Ovary (tissue), 9 donors: ENCODE data around the gene ALK. TPM values are rescaled to one million over a fixed set of nuclear protein-coding genes. Genes with fewer than 3 reads are reported as not detected.

Source experiments
- DNase-seq, 5 donors: peaks; one replicate each; pipeline ENCODE4 v3.0.0-alpha.2; 2019 to 2020
- H3K27ac ChIP-seq, 2 donors: fragments of 200-600 bp; one replicate each; pipeline versions ENCODE4 v1.5.1 to v1.8.0; 2019 to 2022
- H3K27me3 ChIP-seq: fragments of 200-600 bp; one replicate; pipeline ENCODE4 v1.8.0; 2022
- H3K36me3 ChIP-seq: fragments of 200-600 bp; sonication (generic); one replicate; pipeline ENCODE4 v1.5.1; 2019
- H3K4me1 ChIP-seq: one replicate; pipeline ENCODE4 v1.8.1; 2013; ENCODE audit warnings: mild to moderate bottlenecking, moderate library complexity; ENCODE audit not compliant: insufficient read depth
- H3K4me3 ChIP-seq: fragments of 200-600 bp; sonication (generic); one replicate; pipeline ENCODE4 v1.5.1; 2017
- H3K9me3 ChIP-seq, 2 donors: fragments of 200-600 bp in 1 of 2; sonication (generic) in 1 of 2; one replicate each; pipeline versions ENCODE4 v1.5.1 to v1.8.1; 2013 to 2019; ENCODE audit warnings: mild to moderate bottlenecking in 1 of 2, moderate library complexity in 1 of 2
- CTCF ChIP-seq, 3 donors: fragments of 450-650 bp in 2 of 3; fragments of 200-600 bp in 1 of 3; IDR thresholded peaks; one replicate each; pipeline versions ENCODE4 v1.5.1 to v1.8.0; 2016 to 2022; ENCODE audit warnings: antibody characterized with exemption in 3 of 3, mild to moderate bottlenecking in 1 of 3
- EP300 ChIP-seq: sonication (generic); formaldehyde crosslinking; IDR thresholded peaks from one replicate; pipeline ENCODE4 v1.6.1; 2017; ENCODE audit warnings: antibody characterized with exemption
- POLR2A ChIP-seq: fragments of 450-650 bp; IDR thresholded peaks from one replicate; pipeline ENCODE4 v1.6.1; 2017; ENCODE audit warnings: antibody characterized with exemption, mild to moderate bottlenecking, moderate library complexity
- WGBS, 3 donors: extraction: QIAGEN DNeasy Blood & Tissue Kit in 1 of 3; methylation state at CpG; one replicate each; pipeline versions ENCODE4 v1.1.5 to v1.1.7; 2013 to 2017; 5-methylcytosine and 5-hydroxymethylcytosine counted together
- intact Hi-C, 4 donors: fragments of 100-400 bp; cut with DNase I; formaldehyde crosslinking; loops; one replicate each; pipeline versions ENCODE4 v1.11.0 to v1.15.1; 2022 to 2023
- polyA plus RNA-seq, 2 donors: library from polyadenylated mRNA; stranded (reverse); fragments of 200-250 nt in 1 of 2; fragments of 350-450 nt in 1 of 2; fragmentation: Illumina TruSeq in 1 of 2; extraction: RNeasy Lipid Tissue Mini Kit (QIAGEN cat#74804) in 1 of 2; gene quantifications; one replicate each; pipeline ENCODE4 v1.2.3, GENCODE V29; 2013 to 2014
- total RNA-seq, 7 donors: library from RNA; depleted of rRNA in 2 of 7; stranded (reverse); fragments of >200 nt in 2 of 7; fragmentation: NEBNext Ultra II Directional in 3 of 7; extraction: Animal tissue kit (Norgen Biotek cat#: 25700) in 3 of 7; gene quantifications; one replicate each; pipeline versions ENCODE4 v1.1.0 to v1.2.4, GENCODE V29; 2016 to 2023
- donor health status: DM: no; HTN: no; CAD: no; lungs with moderate emphysema.
- donor health status: DM: no; HTN: no; CAD: no.
- donor health status: Bipolar disorder and iron deficiency.
- donor health status: DM: yes; HTN: yes; CAD: no.
- donor health status: DM: no; HTN: no; CAD: no.
- donor health status: DM: yes; HTN: yes; CAD: no.

Gene ALK
- total and polyA plus RNA-seq, 9 donors, result 0.05 to 1.7 (median 0.23) TPM; not detected in 1

GRCh38 chr2:29850794-29851193, 70.6 kb downstream of the ALK start:
- H3K4me3 ChIP-seq, result no peak overlapping the region
- intact Hi-C loops, result no loop called here
- no peaks in the 10 kb centered on the region for H3K27me3 ChIP-seq
- no peak for DNase-seq
- TF ChIP-seq CTCF (IDR thresholded peaks at IDR 0.05) (no peak), EP300 (no peak), POLR2A (no peak)
- WGBS, 3 donors, result 83 to 90% (median 87%) methylated on average over 7 of the region's 7 CpGs
- no peaks in the 10 kb centered on the region for H3K9me3 ChIP-seq
- H3K4me1 ChIP-seq, result no peaks in the 10 kb centered on the region
- no peaks in the 10 kb centered on the region for H3K36me3 ChIP-seq
- no peak overlapping the region for H3K27ac ChIP-seq

GRCh38 chr2:29848566-29849310, 72.6 kb downstream of the ALK start:
- Histone ChIP-seq H3K9me3 (no peaks in the 10 kb centered on the region), H3K4me1 (no peaks in the 10 kb centered on the region), H3K27me3 (no peaks in the 10 kb centered on the region), H3K4me3 (no peak overlapping the region), H3K36me3 (no peaks in the 10 kb centered on the region), H3K27ac (no peak overlapping the region)
- 51 to 64% (median 51%) methylated on average over 12 of the region's 12 CpGs for WGBS, 3 donors
- no peak for TF ChIP-seq CTCF (IDR thresholded peaks at IDR 0.05)
- TF ChIP-seq POLR2A, result no peak
- no peak for TF ChIP-seq EP300
- no peak for DNase-seq
- intact Hi-C loops, result no loop called here

- TF ChIP-seq POLR2A, result no peak
- no peak for TF ChIP-seq EP300
- no peak for TF ChIP-seq CTCF (IDR thresholded peaks at IDR 0.05)
- intact Hi-C loops, result no loop called here
- H3K4me1 ChIP-seq, result no peaks in the 10 kb centered on the region
- no peak overlapping the region for H3K27ac ChIP-seq
- WGBS, 3 donors, result 53 to 72% (median 62%) methylated on average over 6 of the region's 6 CpGs
- H3K4me3 ChIP-seq, result no peak overlapping the region
- DNase-seq, result no peak
- H3K36me3 ChIP-seq, result no peaks in the 10 kb centered on the region
- H3K27me3 ChIP-seq, result no peaks in the 10 kb centered on the region
- H3K9me3 ChIP-seq, result no peaks in the 10 kb centered on the region
Observed at GRCh38 chr2:29847886-29848285, 73.5 kb downstream of the ALK start.

- no peak for TF ChIP-seq POLR2A
- no peak for TF ChIP-seq EP300
- TF ChIP-seq CTCF (IDR thresholded peaks at IDR 0.05), result no peak
- Histone ChIP-seq H3K9me3 (no peaks in the 10 kb centered on the region), H3K27me3 (no peaks in the 10 kb centered on the region), H3K36me3 (no peaks in the 10 kb centered on the region), H3K4me1 (no peaks in the 10 kb centered on the region), H3K27ac (no peak overlapping the region), H3K4me3 (no peak overlapping the region)
- intact Hi-C loops, result no loop called here
- DNase-seq, result no peak
- WGBS, 3 donors, result 75 to 88% (median 78%) methylated on average over 3 of the region's 3 CpGs
Observed at GRCh38 chr2:29844713-29845326, 76.6 kb downstream of the ALK start.
